HEK293 (cell line): Measurements from ENCODE around the gene PRIMA1.

Source experiments
- CTCF ChIA-PET: fragments of 350-600 bp; formaldehyde crosslinking; extraction: SDS; loops from one replicate; lab custom pipeline; 2021; ENCODE audit warnings: antibody characterized with exemption; lab: Yijun Ruan, JAX
- POLR2A ChIA-PET: fragments of 300-600 bp; formaldehyde crosslinking; extraction: SDS; loops from one replicate; lab custom pipeline; 2020; ENCODE audit warnings: antibody characterized with exemption, inconsistent platforms; lab: Yijun Ruan, JAX
- H3K27ac ChIP-seq: fragments of 200-500 bp; sonication (Bioruptor generic); 2 replicates; pipeline ENCODE4 v1.5.1; 2014; ENCODE audit warnings: low read depth, low read length, control low read depth, inconsistent platforms; ENCODE audit errors: extremely low read depth
- H3K36me3 ChIP-seq, 2 experiments: fragments of 200-500 bp in 1 of 2; sonication (Bioruptor generic) in 1 of 2; 1 replicate in 1 of 2; 2 replicates in 1 of 2; pipeline ENCODE4 v1.5.1; 2014 to 2017; ENCODE audit warnings: inconsistent platforms in 2 of 2, low read length in 2 of 2; ENCODE audit not compliant: control insufficient read depth in 2 of 2, insufficient read depth in 1 of 2
- H3K4me1 ChIP-seq: fragments of 200-500 bp; sonication (Bioruptor generic); 2 replicates; pipeline ENCODE4 v1.5.1; 2014; ENCODE audit warnings: mild to moderate bottlenecking, low read length, inconsistent platforms; ENCODE audit not compliant: control insufficient read depth, insufficient read depth
- H3K4me3 ChIP-seq: 2 replicates; pipeline ENCODE4 v1.5.1; 2011; ENCODE audit warnings: low read depth, mild to moderate bottlenecking, control low read depth, low read length, moderate library complexity
- H3K9me3 ChIP-seq: fragments of 200-500 bp; sonication (Bioruptor generic); 2 replicates; pipeline ENCODE4 v1.5.1; 2014; ENCODE audit warnings: low read depth, low read length, inconsistent platforms; ENCODE audit not compliant: control insufficient read depth, insufficient read depth
- HOXA7 ChIP-seq: sonication (generic); formaldehyde crosslinking; IDR thresholded peaks from 2 replicates; pipeline ENCODE4 v1.8.1; 2022; ENCODE audit warnings: missing genetic modification reagents, borderline replicate concordance
- KLF10 ChIP-seq: fragments of 450-650 bp; IDR thresholded peaks from 2 replicates; pipeline ENCODE4 v1.5.1; 2018; ENCODE audit warnings: missing biosample characterization, mild to moderate bottlenecking, missing genetic modification characterization
- SALL2 ChIP-seq: fragments of 450-650 bp; formaldehyde crosslinking; IDR thresholded peaks from 2 replicates; pipeline ENCODE4 v1.5.0; 2017; ENCODE audit warnings: missing biosample characterization, mild to moderate bottlenecking, missing genetic modification characterization, borderline replicate concordance
- ZBTB20 ChIP-seq: fragments of 450-650 bp; formaldehyde crosslinking; IDR thresholded peaks from 2 replicates; pipeline ENCODE4 v1.5.1; 2016; ENCODE audit warnings: missing biosample characterization, missing genetic modification characterization
- ZFP69B ChIP-seq: fragments of 450-650 bp; formaldehyde crosslinking; IDR thresholded peaks from 2 replicates; pipeline ENCODE4 v1.5.1; 2016; ENCODE audit warnings: missing biosample characterization, missing genetic modification characterization
- ZNF132 ChIP-seq: fragments of 450-650 bp; formaldehyde crosslinking; IDR thresholded peaks from 2 replicates; pipeline ENCODE4 v1.5.1; 2017; ENCODE audit warnings: missing biosample characterization, missing genetic modification characterization, borderline replicate concordance
- ZNF140 ChIP-seq: fragments of 450-650 bp; formaldehyde crosslinking; IDR thresholded peaks from 2 replicates; pipeline ENCODE4 v1.5.1; 2016; ENCODE audit warnings: missing biosample characterization, missing genetic modification characterization
- ZNF155 ChIP-seq: fragments of 450-650 bp; formaldehyde crosslinking; IDR thresholded peaks from 2 replicates; pipeline ENCODE4 v1.5.1; 2016; ENCODE audit warnings: missing biosample characterization, missing genetic modification characterization
- ZNF174 ChIP-seq: fragments of 450-650 bp; formaldehyde crosslinking; IDR thresholded peaks from 2 replicates; pipeline ENCODE4 v1.5.0; 2017; ENCODE audit warnings: missing biosample characterization, mild to moderate bottlenecking, missing genetic modification characterization
- ZNF341 ChIP-seq: fragments of 450-650 bp; formaldehyde crosslinking; IDR thresholded peaks from 2 replicates; pipeline ENCODE4; 2016; ENCODE audit warnings: low read depth, missing biosample characterization, missing genetic modification characterization
- ZNF354C ChIP-seq: fragments of 450-650 bp; formaldehyde crosslinking; IDR thresholded peaks from 2 replicates; pipeline ENCODE4 v1.5.1; 2016; ENCODE audit warnings: missing biosample characterization, missing genetic modification characterization, low read depth, borderline replicate concordance
- ZNF510 ChIP-seq: fragments of 450-650 bp; formaldehyde crosslinking; IDR thresholded peaks from 2 replicates; pipeline ENCODE4 v1.5.1; 2018; ENCODE audit warnings: mild to moderate bottlenecking, missing genetic modification characterization, missing biosample characterization; ENCODE audit not compliant: insufficient replicate concordance
- ZNF558 ChIP-seq: fragments of 450-650 bp; formaldehyde crosslinking; IDR thresholded peaks from 2 replicates; pipeline ENCODE4 v1.5.1; 2016; ENCODE audit warnings: missing biosample characterization, missing genetic modification characterization
- ZNF658 ChIP-seq: fragments of 450-650 bp; formaldehyde crosslinking; IDR thresholded peaks from 2 replicates; pipeline ENCODE4; 2016; ENCODE audit warnings: missing biosample characterization, missing genetic modification characterization
- TF ChIP-seq, protein P1 (sequence below): fragments of 450-650 bp; formaldehyde crosslinking; IDR thresholded peaks from 2 replicates; pipeline ENCODE4 v1.5.1; 2016; ENCODE audit warnings: missing biosample characterization, missing genetic modification characterization
- TF ChIP-seq, protein P2 (sequence below): fragments of 450-650 bp; formaldehyde crosslinking; IDR thresholded peaks from 2 replicates; pipeline ENCODE4 v1.5.1; 2016; ENCODE audit warnings: missing biosample characterization, missing genetic modification characterization
- TF ChIP-seq, protein P3 (sequence below): fragments of 450-650 bp; formaldehyde crosslinking; IDR thresholded peaks from 2 replicates; pipeline ENCODE4 v1.5.1; 2016; ENCODE audit warnings: missing biosample characterization, missing genetic modification characterization
- TF ChIP-seq, protein P4 (sequence below): fragments of 450-650 bp; formaldehyde crosslinking; IDR thresholded peaks from 2 replicates; pipeline ENCODE4 v1.5.1; 2016; ENCODE audit warnings: missing biosample characterization, missing genetic modification characterization

The PRIMA1 gene

DNA sequence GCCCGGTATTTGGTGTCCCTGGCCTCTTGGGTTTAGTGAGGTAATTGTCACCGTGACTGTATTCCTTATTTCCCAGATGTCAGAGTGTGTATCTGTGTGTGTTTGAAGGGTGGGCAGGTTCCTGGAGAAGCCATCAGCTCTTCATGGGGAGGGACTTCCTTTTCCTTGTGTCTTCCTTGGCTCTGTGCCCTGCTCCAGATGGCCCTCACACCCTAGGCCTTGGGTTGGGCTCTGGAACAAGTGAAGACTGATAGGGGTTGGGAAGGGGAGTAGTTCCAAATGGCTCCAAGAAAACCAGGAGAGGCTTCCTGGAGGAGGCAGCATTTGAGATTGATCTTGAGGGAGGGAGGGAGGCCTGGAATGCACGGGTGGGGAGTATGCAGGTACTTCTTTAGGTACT, 43.8 kb upstream of the PRIMA1 start:
- no peak for TF ChIP-seq SALL2 (tag by site-specific recombination)
- no peak for TF ChIP-seq ZNF658 (tag by site-specific recombination)
- no peak for TF ChIP-seq ZNF354C
- TF ChIP-seq ZNF341 (tag by site-specific recombination): no peak
- TF ChIP-seq, all 188 proteins: peak for 0
- POLR2A ChIA-PET: no interaction called here
- no peaks in the 10 kb centered on the region for H3K4me1 ChIP-seq
- CTCF ChIA-PET: interaction anchor here (0.6 kb wide), 1 partner anchor 14 kb away, joined by 3 read pairs; no protein-coding TSS in a partner anchor
- H3K27ac ChIP-seq: no peak overlapping the region
- H3K36me3 ChIP-seq: no peaks in the 10 kb centered on the region
- no peak overlapping the region for H3K4me3 ChIP-seq
- H3K9me3 ChIP-seq: no peaks in the 10 kb centered on the region

DNA sequence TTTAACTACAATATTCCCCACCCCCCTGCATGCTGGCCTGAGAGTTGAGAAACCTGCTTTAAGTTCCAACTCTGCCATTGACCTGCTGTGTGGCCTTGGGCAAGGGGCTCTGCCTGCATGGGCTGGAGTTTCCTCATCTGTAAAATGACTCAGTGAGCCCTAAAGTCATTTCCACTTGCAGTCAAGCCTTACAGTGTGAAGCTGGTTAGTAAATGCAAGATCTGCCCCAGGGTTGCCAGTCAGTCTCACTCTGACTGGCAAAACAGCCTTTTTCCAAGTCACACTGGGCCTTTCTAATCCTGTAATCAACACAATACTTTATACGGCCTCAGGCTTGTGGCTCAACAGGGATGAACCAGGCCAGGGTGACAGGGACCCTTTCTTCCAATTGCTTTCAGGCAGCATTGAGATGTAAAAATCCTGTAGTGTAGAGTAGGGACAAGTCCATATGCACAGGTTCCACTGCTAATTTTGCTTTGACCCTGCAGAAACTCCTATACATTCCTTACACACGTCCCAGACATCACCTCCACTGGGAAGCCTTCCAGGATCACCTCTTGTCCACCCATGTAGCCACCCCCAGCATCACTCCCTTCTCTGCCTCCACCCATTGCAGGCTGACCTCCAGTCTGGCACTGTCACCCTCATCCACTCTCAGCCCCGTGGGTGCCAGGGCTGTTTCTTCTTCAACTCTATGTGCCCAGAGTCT, 42.6 kb upstream of the PRIMA1 start:
- no peak overlapping the region for H3K4me3 ChIP-seq
- no peak for TF ChIP-seq ZNF155
- TF ChIP-seq ZNF510 (tag by site-specific recombination): no peak
- no peak for TF ChIP-seq HOXA7 (CRISPR knock-in tag)
- TF ChIP-seq ZBTB20 (tag by site-specific recombination): no peak
- TF ChIP-seq, protein P1, sequence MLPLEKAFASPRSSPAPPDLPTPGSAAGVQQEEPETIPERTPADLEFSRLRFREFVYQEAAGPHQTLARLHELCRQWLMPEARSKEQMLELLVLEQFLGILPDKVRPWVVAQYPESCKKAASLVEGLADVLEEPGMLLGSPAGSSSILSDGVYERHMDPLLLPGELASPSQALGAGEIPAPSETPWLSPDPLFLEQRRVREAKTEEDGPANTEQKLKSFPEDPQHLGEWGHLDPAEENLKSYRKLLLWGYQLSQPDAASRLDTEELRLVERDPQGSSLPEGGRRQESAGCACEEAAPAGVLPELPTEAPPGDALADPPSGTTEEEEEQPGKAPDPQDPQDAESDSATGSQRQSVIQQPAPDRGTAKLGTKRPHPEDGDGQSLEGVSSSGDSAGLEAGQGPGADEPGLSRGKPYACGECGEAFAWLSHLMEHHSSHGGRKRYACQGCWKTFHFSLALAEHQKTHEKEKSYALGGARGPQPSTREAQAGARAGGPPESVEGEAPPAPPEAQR (tag by site-specific recombination): no peak
- TF ChIP-seq ZNF558 (tag by site-specific recombination): no peak
- TF ChIP-seq, protein P2, sequence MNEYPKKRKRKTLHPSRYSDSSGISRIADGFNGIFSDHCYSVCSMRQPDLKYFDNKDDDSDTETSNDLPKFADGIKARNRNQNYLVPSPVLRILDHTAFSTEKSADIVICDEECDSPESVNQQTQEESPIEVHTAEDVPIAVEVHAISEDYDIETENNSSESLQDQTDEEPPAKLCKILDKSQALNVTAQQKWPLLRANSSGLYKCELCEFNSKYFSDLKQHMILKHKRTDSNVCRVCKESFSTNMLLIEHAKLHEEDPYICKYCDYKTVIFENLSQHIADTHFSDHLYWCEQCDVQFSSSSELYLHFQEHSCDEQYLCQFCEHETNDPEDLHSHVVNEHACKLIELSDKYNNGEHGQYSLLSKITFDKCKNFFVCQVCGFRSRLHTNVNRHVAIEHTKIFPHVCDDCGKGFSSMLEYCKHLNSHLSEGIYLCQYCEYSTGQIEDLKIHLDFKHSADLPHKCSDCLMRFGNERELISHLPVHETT (tag by site-specific recombination): no peak
- no peak for TF ChIP-seq ZFP69B (tag by site-specific recombination)
- no peak for TF ChIP-seq ZNF132 (tag by site-specific recombination)
- TF ChIP-seq, protein P3, sequence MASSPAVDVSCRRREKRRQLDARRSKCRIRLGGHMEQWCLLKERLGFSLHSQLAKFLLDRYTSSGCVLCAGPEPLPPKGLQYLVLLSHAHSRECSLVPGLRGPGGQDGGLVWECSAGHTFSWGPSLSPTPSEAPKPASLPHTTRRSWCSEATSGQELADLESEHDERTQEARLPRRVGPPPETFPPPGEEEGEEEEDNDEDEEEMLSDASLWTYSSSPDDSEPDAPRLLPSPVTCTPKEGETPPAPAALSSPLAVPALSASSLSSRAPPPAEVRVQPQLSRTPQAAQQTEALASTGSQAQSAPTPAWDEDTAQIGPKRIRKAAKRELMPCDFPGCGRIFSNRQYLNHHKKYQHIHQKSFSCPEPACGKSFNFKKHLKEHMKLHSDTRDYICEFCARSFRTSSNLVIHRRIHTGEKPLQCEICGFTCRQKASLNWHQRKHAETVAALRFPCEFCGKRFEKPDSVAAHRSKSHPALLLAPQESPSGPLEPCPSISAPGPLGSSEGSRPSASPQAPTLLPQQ (tag by site-specific recombination): no peak
- TF ChIP-seq ZNF354C: no peak
- no peak for TF ChIP-seq ZNF140 (tag by site-specific recombination)
- no peak for TF ChIP-seq ZNF174 (tag by site-specific recombination)
- no peak for TF ChIP-seq KLF10 (tag by site-specific recombination)
- TF ChIP-seq, protein P4, sequence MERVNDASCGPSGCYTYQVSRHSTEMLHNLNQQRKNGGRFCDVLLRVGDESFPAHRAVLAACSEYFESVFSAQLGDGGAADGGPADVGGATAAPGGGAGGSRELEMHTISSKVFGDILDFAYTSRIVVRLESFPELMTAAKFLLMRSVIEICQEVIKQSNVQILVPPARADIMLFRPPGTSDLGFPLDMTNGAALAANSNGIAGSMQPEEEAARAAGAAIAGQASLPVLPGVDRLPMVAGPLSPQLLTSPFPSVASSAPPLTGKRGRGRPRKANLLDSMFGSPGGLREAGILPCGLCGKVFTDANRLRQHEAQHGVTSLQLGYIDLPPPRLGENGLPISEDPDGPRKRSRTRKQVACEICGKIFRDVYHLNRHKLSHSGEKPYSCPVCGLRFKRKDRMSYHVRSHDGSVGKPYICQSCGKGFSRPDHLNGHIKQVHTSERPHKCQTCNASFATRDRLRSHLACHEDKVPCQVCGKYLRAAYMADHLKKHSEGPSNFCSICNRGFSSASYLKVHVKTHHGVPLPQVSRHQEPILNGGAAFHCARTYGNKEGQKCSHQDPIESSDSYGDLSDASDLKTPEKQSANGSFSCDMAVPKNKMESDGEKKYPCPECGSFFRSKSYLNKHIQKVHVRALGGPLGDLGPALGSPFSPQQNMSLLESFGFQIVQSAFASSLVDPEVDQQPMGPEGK: no peak
- TF ChIP-seq, all 188 proteins: peak for 0
- no peaks in the 10 kb centered on the region for H3K4me1 ChIP-seq
- POLR2A ChIA-PET: no interaction called here
- H3K27ac ChIP-seq: no peak overlapping the region
- CTCF ChIA-PET: no interaction called here
- no peaks in the 10 kb centered on the region for H3K9me3 ChIP-seq
- no peaks in the 10 kb centered on the region for H3K36me3 ChIP-seq
